ENCODE data around the gene FAM124A.

The FAM124A gene

GRCh38 chr13:51221674-51222036 lies 543 bp upstream of the FAM124A start:
- Histone ChIP-seq H3K4me3 (ENCODE audit: low read depth, low read length) (peak overlapping the region; percentile 59), H3K27me3 (ENCODE audit: control insufficient read depth, insufficient read depth, low read length) (no peaks in the 10 kb centered on the region), H2AFZ (peak overlapping the region; percentile 69), H3K9ac (no peak overlapping the region), H3K79me2 (no peaks in the 10 kb centered on the region), H3K9me3 (ENCODE audit: control insufficient read depth, low read length) (no peaks in the 10 kb centered on the region), H3K27ac (no peak overlapping the region), H3K4me1 (no peaks in the 10 kb centered on the region), H3K4me2 (ENCODE audit: low read length) (peak overlapping the region; percentile 88), H3K36me3 (ENCODE audit: control insufficient read depth, insufficient read depth, low read length) (no peaks in the 10 kb centered on the region)
- TF ChIP-seq CTCF (IDR thresholded peaks at IDR 0.05) = no peak

- Histone ChIP-seq H3K4me2 (ENCODE audit: low read length) (peak overlapping the region; percentile 90), H3K9ac (no peak overlapping the region), H3K9me3 (ENCODE audit: control insufficient read depth, low read length) (no peaks in the 10 kb centered on the region), H3K36me3 (ENCODE audit: control insufficient read depth, insufficient read depth, low read length) (no peaks in the 10 kb centered on the region), H3K79me2 (no peaks in the 10 kb centered on the region), H3K4me3 (ENCODE audit: low read depth, low read length) (peak overlapping the region; percentile 46), H3K27ac (no peak overlapping the region), H3K27me3 (ENCODE audit: control insufficient read depth, insufficient read depth, low read length) (no peaks in the 10 kb centered on the region), H3K4me1 (no peaks in the 10 kb centered on the region), H2AFZ (peak overlapping the region; percentile 81)
- TF ChIP-seq CTCF (IDR thresholded peaks at IDR 0.05) = no peak
Observed at GRCh38 chr13:51222686-51223559, 725 bp downstream of the FAM124A start.

GRCh38 chr13:51223560-51224270 lies 1.5 kb downstream of the FAM124A start:
- H3K27me3 ChIP-seq (ENCODE audit: control insufficient read depth, insufficient read depth, low read length) = no peaks in the 10 kb centered on the region
- H3K36me3 ChIP-seq (ENCODE audit: control insufficient read depth, insufficient read depth, low read length) = no peaks in the 10 kb centered on the region
- H2AFZ ChIP-seq = no peak overlapping the region
- H3K4me3 ChIP-seq (ENCODE audit: low read depth, low read length) = no peak overlapping the region
- H3K9ac ChIP-seq = no peak overlapping the region
- no peak overlapping the region for H3K4me2 ChIP-seq (ENCODE audit: low read length)
- no peak for TF ChIP-seq CTCF (IDR thresholded peaks at IDR 0.05)
- H3K79me2 ChIP-seq = no peaks in the 10 kb centered on the region
- no peak overlapping the region for H3K27ac ChIP-seq
- H3K9me3 ChIP-seq (ENCODE audit: control insufficient read depth, low read length) = no peaks in the 10 kb centered on the region
- no peaks in the 10 kb centered on the region for H3K4me1 ChIP-seq

- no peaks in the 10 kb centered on the region for H3K36me3 ChIP-seq (ENCODE audit: control insufficient read depth, insufficient read depth, low read length)
- no peaks in the 10 kb centered on the region for H3K79me2 ChIP-seq
- no peaks in the 10 kb centered on the region for H3K4me1 ChIP-seq
- H3K9ac ChIP-seq = no peak overlapping the region
- no peak overlapping the region for H2AFZ ChIP-seq
- no peak for TF ChIP-seq CTCF (IDR thresholded peaks at IDR 0.05)
- H3K4me2 ChIP-seq (ENCODE audit: low read length) = no peak overlapping the region
- no peak overlapping the region for H3K4me3 ChIP-seq (ENCODE audit: low read depth, low read length)
- H3K27me3 ChIP-seq (ENCODE audit: control insufficient read depth, insufficient read depth, low read length) = no peaks in the 10 kb centered on the region
- H3K27ac ChIP-seq = no peak overlapping the region
- no peaks in the 10 kb centered on the region for H3K9me3 ChIP-seq (ENCODE audit: control insufficient read depth, low read length)
Observed at GRCh38 chr13:51225029-51225428, 2.8 kb downstream of the FAM124A start.
